Cardiac septum (tissue), 1 donor: Measurements from ENCODE around the gene SNAPC3. TPM values are rescaled to one million over a fixed set of nuclear protein-coding genes. Genes with fewer than 3 reads are reported as not detected.
"Not testable (repeated sequence)": the region's sequence is repeated elsewhere in the genome, so short reads cannot be mapped to it uniquely, and the experiment has no call there.

ENCODE experiments used
- DNase-seq: peaks from one replicate; pipeline ENCODE4 v3.0.0-alpha.2; 2020; ENCODE audit warnings: low spot score
- intact Hi-C: fragments of 100-400 bp; cut with DNase I; formaldehyde crosslinking; loops from one replicate; pipeline ENCODE4 v1.14.0; 2022
- long read RNA-seq: library from polyadenylated mRNA; unstranded; transcript quantifications from one replicate; pipeline ENCODE4 v2.0.0, GENCODE V29; 2021
- total RNA-seq: library from RNA; stranded (reverse); fragmentation: NEBNext Ultra II Directional; extraction: Animal tissue kit (Norgen Biotek cat#: 25700); gene quantifications from one replicate; pipeline ENCODE4 v1.2.1, GENCODE V29; 2021
- donor health status: DM: no; HTN: no; CAD: no.

SNAPC3 gene
- 31.5 TPM for total RNA-seq
- long read RNA-seq, full-length matches to known transcripts: 65 of 75 reads
- long read RNA-seq, partial matches to known transcripts: 2 of 75 reads
- long read RNA-seq, other reads (novel, unspliced or antisense): 8 of 75 reads

- peak; percentile 98 for DNase-seq
- intact Hi-C loops: loop anchor here (5.0 to 10.0 kb wide), 3 partner anchors 90 to 208 kb away; partner anchors contain the start of genes PSIP1 and TTC39B
Measured at GRCh38 chr9:15422372-15423230, at the start of gene SNAPC3. Gene SNAPC3, plus strand, starts transcription at chr9:15422876. Its CDS starts 4 bp downstream, at chr9:15422880.

GRCh38 chr9:15373881-15374280 lies 48.8 kb upstream of the SNAPC3 start:
- DNase-seq: no peak
- intact Hi-C loops: no loop called here

DNA sequence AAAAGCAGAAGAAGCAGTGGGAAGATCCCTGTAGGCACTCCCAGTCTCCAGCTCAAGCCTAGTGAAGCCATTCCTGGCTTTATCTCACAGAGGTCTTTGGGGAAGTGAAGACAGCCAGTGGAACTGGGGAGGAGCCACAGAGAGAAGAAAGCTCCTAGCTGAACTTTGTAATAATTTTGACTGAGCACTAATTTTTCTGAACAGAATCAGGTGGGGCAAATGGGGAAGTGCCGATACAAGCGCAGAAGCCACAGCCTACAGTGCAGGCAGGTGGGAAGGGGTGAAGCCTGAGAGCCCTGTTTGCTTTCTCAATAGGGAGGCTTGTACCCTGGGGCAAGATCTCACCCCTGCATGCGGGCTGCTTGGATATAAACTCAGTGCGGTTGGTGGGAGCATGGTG lies 48.4 kb upstream of the SNAPC3 start:
- no peak for DNase-seq
- intact Hi-C loops: no loop called here

GRCh38 chr9:15374825-15375224 lies 47.9 kb upstream of the SNAPC3 start:
- intact Hi-C loops: no loop called here
- DNase-seq: no peak

DNA sequence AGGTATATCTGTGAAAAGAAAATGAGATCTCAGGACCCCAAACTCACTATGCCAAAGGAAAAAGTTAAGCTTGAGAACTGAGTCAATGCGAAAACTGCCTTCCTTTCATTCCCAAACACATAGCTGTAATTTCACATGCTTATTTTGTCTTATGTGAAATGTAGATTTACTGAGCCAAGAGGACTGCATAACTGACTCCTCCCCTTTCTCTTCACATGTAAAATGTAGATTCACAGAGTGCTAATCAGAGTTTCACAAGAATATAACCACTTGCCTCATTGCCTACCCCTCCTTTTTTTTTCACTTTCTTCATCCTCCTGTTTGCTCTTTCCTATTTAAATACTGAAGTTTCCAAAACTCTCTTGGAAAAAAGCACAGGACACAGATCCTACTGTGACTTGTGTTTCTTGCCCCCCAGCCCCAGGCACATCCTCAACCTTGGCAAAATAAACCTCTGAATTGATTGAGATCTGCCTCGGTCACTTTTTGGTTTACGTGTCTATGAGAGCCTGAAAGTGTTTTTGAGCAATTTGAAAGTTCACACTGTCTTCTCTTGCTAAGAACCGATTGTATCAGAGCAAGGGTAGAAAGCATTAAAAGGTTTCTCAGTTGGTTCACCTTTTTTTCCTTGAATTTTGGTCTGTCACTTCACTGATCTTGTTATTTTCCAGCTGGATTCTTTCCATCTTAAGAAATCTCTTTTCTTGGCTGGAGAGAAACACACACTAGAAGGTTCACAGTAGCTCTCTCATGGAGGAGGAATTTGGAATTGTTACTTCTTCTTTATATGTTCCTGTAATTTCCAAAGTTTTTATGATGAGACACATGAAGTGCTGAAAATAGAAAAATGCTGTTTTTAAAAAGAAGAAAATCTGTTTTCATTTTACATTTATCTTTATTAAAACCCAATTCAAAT lies 44.8 kb upstream of the SNAPC3 start:
- intact Hi-C loops: no loop called here
- DNase-seq: no peak

GRCh38 chr9:15379317-15379716 lies 43.4 kb upstream of the SNAPC3 start:
- intact Hi-C loops, DNase-seq: not testable (repeated sequence)

GRCh38 chr9:15379888-15380287 lies 42.8 kb upstream of the SNAPC3 start:
- intact Hi-C loops, DNase-seq: not testable (repeated sequence)

DNA sequence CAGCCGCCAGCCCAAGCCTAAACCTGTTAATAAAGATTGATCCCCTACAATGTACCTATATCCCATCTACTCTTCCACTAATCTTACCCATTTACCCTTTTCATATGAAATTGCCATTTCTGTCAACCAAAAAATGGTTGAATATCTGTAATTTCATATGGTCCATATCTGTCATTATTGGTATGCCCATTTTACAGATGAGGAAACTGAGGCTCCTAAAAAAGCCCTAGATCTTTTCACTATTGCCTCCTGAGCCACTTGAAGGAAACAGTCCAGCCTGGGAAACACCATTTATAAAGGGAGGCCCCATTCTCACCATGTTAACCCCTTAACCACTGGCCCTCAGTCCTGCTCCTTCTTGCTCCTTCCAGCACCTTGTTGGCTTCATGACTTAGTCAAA lies 41.2 kb upstream of the SNAPC3 start:
- intact Hi-C loops: no loop called here
- no peak for DNase-seq

DNA sequence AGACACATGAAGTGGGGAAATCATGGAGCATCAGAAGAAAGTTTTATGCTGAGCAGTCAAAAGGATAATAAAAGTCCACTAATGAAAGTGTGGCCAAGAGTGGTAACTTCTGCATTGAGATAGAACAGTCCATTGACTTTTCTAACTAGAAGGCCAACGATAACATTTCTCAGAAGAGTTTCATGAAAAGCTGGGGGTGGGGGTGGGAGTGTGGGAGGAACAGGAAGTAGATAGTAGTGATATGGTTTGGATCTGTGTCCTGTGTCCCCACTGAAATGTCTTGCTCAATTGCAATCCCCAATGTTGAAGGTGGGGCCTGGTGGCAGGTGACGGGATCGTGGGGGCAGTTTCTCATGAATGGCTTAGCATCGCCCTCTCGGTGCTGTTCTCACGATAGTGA lies 36.2 kb upstream of the SNAPC3 start:
- DNase-seq: no peak
- intact Hi-C loops: no loop called here

- intact Hi-C loops: no loop called here
- no peak for DNase-seq
Measured at GRCh38 chr9:15389173-15389572, 33.5 kb upstream of the SNAPC3 start.

- no peak for DNase-seq
- intact Hi-C loops: no loop called here
Measured at GRCh38 chr9:15389631-15390030, 33.0 kb upstream of the SNAPC3 start.

- intact Hi-C loops: no loop called here
- DNase-seq: no peak
Measured at GRCh38 chr9:15390201-15390600, 32.5 kb upstream of the SNAPC3 start.

GRCh38 chr9:15392363-15392762 lies 30.3 kb upstream of the SNAPC3 start:
- no peak for DNase-seq
- intact Hi-C loops: no loop called here

GRCh38 chr9:15400281-15400941 lies 22.3 kb upstream of the SNAPC3 start:
- intact Hi-C loops: no loop called here
- no peak for DNase-seq

GRCh38 chr9:15401266-15401665 lies 21.4 kb upstream of the SNAPC3 start:
- intact Hi-C loops: no loop called here
- no peak for DNase-seq

GRCh38 chr9:15403155-15403554 lies 19.5 kb upstream of the SNAPC3 start:
- intact Hi-C loops: no loop called here
- DNase-seq: no peak

DNA sequence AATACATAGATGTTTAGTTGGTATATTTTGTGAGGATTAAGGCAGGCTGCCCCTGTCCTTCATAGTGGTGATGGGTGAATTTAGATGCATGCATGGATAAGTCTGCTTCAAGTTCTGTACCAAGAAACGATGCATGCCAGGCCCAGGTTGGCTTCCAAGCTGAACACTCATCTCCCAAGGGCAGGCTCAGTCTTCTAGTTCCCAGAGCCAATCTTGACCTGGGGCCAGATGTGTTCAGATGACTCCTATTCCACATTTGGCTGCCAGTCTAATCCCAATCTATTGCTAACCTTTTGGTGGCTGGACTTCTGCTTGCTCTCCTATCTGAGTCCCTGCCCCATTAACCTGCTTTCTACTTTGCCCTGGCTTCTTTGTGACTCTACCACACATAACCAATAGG lies 18.5 kb upstream of the SNAPC3 start:
- intact Hi-C loops: no loop called here
- DNase-seq: no peak

GRCh38 chr9:15416880-15417279 lies 5.8 kb upstream of the SNAPC3 start:
- intact Hi-C loops: no loop called here

GRCh38 chr9:15417626-15418025 lies 5.0 kb upstream of the SNAPC3 start:
- DNase-seq: no peak
- intact Hi-C loops: no loop called here

More at GRCh38 chr9:15416880-15417279, 5.8 kb upstream of the SNAPC3 start:
- no peak for DNase-seq

- no peak for DNase-seq
- intact Hi-C loops: loop anchor here (5.0 to 10.0 kb wide), 3 partner anchors 92 to 206 kb away; partner anchors contain the start of genes PSIP1 and TTC39B
Measured at GRCh38 chr9:15420796-15421195, 1.9 kb upstream of the SNAPC3 start.
